ENCODE results near the gene STAP2.
A peak's percentile ranks its signal among the peaks of the same experiment; 100 is the strongest.

The STAP2 gene, protein sequence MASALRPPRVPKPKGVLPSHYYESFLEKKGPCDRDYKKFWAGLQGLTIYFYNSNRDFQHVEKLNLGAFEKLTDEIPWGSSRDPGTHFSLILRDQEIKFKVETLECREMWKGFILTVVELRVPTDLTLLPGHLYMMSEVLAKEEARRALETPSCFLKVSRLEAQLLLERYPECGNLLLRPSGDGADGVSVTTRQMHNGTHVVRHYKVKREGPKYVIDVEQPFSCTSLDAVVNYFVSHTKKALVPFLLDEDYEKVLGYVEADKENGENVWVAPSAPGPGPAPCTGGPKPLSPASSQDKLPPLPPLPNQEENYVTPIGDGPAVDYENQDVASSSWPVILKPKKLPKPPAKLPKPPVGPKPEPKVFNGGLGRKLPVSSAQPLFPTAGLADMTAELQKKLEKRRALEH

DNA sequence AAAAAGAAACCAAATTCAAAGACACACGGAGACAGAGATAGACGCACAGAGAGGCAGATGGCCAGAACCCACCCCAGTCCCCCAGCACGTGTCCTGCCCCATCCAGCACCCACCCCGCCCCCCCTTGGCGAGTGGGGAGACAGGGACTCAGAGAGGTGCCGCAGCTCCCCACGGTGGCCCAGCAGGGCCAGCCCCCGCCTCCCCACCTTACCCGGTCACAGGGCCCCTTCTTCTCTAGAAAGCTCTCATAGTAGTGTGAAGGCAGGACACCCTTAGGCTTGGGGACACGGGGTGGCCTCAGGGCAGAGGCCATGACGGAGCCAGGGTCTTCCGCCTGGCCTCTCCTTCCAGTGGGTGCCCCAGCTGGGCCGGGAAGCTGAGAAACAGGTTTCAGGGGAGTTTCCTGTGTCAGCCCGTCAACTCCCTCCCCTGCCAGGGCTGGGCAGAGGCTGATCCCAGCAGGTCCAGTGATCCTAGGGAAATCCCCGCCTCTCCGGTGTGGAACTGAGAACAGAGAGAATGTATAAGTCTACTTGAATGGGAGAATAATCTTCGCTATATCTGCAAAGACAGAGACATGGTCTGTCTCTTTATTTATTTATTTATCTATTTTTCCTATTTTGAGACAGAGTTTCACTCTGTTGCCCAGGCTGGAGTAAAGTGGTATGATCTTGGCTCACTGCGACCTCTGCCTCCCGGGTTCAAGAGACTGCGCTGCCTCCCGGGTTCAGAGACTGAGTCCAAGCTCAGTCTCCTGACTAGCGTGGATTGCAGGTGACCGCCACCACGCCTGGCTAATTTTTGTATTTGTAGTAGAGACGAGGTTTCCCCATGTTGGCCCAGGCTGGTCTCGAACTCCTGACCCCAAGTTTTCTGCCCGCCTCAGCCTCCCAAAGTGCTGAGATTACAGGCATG, at the start of gene STAP2:
Gene STAP2 (minus strand): TSS at position 387 of the 915 bp plus-strand sequence. CDS start 74 bp downstream, at position 313.
- peak; percentile 13 for DNase-seq

DNA sequence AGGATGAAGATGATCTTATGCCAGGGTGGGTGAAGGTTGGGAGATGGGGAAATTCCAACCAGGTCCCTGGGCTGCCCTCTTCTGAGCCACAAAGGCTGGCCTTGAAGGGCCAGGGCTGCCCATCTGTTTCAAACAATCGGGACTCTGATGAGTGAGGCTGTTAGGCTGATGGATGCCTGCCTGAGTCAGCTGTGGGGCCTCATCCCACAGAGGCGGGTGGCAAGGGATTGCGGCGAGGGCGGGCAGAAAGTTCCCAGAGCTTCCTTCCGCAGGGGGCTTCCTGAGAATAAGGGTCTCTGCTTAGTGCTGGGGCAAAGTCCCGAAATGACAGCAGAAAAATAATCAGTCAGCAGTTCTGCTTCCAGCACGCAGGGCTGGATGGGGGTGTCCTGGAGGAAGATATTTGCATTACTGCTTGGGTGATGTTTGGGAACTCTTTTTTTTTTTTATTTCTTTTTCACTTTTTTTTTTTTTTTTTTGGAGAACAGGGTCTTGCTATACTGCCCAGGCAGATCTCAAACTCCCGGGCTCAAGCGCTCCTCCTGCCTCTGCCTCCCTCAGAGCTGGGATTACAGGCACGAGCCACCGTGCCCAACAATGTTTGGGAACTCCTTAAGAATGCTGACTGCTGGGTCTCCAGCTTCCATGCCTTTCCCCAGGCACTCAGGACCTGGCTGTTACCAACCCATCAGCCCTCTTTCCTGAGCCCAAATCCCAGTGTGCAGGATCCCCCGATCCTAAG, 47.6 kb upstream of the STAP2 start:
- no peak for DNase-seq

DNA sequence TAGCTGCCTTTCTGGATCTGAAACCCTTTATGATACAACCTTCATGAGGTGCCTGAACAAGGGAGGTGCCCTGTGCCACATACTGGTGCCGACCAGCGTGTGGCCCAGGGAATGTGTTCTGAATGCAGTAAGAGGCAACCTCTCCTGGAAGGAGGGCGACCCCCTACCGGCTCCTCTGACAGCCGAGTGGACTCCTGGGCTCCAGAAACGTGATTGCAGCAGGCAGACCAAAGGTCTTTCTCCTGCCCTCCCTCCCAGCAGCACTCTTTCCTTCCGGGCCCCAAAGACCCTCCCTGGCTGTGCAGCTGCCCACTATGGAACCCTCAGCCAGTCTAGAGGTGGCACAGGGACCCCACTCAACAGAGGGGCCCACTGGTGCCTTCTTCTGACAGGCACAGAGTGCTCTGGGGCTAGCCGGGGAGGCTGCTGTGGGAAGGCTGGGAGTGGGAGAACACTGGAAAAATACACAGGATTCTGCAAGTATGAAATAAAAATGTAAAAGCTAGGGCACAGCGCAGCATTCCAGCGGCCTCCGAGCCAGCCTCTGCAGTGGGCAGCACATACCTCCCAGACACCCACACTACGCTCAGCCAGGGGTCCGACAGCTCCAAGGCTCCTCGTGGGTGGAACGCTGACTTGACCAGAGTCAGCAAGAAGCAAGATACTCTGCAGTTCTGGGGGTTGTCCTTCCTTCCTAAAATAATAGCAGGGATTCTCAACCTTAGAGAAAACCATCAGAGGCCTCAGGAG, 46.8 kb upstream of the STAP2 start:
- no peak for DNase-seq

DNA sequence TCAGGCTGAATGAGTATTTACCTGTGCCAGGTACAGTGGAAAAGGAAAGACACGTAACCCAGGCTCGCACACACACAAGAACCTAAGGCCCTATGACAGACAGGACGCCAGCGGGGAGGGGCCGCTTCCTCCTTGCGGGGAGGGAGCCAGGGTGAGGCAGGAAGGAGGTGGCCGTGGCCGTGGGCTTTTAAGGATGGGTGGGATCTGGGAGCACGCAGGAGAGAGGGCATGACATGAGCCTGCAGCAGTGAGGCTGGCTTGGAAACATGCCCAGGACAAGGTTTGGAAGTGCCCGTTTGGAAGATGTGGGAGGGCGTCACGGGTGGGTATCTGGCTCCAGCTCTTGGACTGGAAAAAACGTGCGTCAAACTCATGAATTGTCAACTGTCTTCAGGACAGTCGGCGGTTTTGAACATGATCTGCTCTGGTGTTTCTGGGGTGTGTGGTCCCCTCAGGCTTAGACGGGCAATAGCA, 41.7 kb upstream of the STAP2 start:
- peak; percentile 65 for DNase-seq

DNA sequence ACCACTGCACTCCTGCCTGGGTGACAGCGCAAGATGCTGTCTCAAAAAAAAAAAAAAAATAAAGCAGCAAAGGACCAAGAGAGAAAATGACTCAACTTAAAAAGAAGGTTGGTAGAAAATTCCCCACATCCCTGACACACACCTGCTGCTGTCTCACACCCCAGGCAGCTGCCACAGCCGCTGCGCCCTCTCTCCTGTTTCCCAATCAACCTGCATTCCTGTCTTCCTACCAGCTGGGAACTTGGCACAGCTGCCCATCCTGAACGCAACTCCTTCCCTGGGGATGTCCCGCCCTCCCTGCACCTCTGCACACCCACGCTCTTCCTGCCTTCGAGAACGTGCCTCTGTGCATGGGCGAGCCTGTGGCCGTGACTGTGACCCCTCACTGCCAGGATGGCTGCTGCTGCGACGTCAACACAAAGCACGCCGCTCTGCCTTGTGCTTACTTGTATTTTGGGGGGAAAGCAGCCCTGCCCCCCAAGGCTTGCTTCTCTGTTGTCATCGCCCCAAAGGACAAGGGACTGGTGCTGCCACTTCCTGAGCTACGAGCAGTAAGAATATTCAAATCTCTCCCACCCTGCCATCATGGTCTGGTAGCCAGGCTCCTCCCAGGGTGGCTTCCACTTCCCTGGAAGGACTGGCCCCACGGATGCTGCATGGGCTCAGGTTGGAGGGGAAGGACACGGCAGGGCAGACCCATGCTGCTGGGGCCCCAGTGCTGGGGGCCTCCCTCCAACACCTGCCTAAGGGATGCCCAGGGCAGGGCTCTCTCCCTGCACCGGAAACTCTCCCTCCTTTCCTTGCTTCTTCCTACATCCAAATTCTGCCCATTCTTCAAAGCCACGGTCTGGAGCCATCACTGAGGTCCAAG, 41.0 kb upstream of the STAP2 start:
- DNase-seq, result no peak

DNA sequence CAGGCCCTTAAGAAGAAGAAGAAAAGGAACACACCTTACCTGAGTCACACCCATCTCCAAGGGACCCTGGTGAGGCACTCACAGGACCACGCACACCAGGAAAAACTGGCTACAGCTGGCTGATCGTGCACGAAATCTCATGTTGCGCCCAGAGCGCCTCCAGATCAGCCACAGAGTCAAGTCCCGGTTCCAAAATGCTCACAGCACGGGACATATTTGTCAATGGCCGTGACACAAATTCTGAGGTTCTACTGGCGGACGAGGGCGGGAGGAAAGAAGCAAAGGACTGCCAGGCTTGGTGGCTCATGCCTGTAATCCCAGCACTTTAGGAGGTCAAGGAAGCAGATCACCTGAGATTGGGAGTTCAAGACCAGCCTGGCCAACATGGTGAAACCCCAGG, 40.3 kb upstream of the STAP2 start:
- no peak for DNase-seq

DNA sequence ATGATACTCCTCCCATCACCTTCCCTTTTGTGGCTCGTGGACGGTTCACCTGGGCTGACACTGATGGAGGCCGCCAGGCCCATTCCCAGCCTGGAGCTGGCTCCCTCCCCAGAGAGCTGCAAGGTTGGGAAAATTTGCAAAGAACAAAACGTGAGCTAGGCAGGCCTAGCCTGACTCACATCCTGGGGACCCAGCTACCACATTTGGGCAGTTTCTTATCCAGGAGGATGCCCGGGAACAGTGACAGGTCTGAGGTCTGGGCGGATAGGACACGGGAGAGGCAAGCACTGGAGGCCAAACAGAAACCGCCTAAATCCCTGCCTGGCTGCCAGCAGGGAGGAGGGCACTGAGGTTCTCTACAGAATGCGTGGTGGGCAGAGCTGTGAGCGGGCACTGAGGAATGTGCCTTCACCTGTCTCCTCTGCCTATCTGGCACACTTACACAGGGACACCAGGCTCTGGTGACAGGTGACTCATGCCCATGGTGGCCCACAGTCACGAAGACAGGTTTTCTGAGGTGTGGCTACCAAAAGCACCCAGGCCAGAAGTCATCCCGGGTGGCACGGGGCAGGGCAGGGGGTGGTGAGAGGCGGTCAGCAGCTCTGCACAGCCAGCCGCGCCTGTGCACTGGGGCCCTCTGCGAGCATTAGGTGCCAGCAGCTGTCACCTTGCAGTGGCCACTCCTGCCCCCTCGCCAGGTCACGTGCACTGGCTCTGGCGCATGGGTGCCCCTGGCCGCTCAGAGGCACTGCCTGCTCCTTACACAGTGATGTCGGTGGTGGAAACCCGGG, 38.6 kb upstream of the STAP2 start:
- no peak for DNase-seq

DNA sequence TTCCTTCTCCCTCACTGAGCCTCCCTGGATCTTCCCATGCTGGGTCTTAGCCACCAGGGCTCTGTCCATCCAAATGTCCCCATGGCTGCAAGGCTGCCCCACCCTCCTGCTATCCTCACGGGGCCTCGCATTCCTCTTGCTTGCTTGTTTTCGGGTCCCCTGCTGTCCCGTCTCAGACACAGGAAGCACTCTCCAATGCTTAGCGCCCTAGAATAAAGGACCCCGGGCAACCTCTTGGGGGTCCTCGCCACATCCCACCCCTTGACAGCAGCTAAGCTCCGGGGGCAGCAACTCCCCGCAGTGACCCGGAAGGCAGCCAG, 38.0 kb upstream of the STAP2 start:
- no peak for DNase-seq

DNA sequence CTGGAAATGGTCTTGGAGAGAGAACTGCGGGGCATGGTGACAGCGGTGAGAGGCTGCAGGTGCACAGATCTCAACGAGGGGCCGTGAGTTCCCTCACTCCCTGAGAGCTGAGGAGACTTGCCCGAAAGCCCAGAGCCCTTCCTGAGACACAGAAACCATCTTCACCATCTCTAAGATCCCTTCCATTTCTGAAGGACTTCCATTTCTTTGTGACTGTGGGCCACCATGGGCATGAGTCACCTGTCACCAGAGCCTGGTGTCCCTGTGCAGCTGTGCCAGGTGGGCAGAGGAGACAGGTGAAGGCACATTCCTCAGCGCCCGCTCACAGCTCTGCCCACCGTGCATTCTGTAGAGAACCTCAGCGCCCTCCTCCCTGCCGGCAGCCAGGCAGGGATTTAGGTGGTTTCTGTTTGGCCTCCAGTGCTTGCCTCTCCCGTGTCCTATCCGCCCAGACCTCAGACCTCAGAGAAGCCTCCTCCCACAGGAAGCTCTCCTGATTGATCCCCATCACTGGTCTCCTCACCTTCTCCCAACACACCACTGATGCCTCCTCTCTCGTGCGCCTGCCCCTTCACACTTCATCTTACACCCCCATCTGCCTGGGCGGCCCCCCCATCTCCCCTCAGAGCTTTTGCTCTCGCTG, 37.5 kb upstream of the STAP2 start:
- DNase-seq, result no peak

DNA sequence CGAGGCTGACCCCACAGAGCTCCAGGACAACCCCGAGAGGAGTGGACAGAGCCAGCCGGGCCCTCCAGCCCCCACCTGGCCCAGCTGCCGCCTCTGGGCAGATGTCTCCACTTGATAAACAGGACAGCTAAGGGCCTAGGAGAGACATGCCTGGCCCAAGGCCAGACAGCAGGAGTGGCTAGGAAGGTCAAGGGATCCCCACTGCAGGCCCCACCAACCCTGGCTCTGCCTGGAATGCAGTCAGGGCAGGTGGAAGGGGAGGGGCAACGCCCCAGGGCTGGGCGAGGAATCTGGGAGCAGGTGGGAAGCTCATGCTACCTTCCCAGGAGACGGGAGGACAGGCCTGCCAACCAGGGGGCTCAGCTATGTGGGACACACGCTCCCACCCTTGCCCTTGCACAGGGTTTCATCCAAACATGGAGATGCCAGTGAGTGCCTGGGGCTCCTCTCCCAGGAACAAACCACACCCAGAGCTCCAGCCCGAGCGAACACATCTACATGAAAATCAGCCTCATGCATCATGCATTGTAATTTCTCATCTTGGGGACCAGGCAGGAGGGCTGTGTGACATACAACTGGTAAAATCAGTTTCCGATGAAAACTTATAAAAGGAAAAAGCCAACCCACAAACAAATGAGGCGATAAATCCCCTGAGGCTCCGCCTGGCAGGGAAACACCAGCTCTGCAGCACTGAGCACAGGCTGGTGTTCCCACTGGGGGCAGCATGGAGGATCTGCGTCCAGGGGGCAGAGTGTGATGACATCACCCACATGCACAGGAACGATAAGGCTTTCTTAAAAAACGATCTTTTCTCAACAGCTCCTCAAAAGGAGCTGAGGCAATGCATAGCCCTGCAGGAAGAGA, 36.8 kb upstream of the STAP2 start:
- DNase-seq, result no peak

DNA sequence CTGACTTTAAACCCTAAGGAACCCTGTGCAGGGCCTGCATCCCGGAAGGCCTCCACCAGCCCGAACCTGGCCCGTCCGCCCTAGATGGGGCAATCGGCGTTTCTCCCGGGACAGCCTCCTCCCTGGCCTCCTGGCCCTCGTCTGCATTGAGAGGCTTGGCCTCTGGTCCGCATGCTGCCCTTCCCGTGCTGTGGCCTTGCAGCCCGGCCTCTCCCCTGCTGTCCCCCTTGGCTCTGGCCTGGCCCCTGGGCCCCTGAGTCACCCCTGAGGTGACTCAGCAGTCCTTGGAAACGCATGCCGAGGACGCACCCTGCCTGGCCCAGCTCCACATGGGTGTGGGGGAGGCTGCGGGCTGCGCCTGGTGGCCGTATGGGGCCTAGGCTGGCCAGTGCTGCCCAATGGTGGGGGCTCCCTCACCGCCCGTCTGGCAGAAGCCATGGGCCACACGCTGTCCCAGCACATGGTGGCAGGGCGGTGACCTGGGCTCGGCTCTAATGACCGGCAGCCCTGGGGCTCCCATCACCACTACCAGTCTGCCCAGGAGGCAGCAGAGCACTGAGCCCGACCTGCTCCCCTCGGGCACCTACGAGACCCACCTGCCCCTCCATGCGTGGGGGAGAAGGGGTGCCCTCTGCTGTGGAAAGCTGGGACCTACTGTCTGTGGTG, 36.0 kb upstream of the STAP2 start:
- DNase-seq, result no peak

DNA sequence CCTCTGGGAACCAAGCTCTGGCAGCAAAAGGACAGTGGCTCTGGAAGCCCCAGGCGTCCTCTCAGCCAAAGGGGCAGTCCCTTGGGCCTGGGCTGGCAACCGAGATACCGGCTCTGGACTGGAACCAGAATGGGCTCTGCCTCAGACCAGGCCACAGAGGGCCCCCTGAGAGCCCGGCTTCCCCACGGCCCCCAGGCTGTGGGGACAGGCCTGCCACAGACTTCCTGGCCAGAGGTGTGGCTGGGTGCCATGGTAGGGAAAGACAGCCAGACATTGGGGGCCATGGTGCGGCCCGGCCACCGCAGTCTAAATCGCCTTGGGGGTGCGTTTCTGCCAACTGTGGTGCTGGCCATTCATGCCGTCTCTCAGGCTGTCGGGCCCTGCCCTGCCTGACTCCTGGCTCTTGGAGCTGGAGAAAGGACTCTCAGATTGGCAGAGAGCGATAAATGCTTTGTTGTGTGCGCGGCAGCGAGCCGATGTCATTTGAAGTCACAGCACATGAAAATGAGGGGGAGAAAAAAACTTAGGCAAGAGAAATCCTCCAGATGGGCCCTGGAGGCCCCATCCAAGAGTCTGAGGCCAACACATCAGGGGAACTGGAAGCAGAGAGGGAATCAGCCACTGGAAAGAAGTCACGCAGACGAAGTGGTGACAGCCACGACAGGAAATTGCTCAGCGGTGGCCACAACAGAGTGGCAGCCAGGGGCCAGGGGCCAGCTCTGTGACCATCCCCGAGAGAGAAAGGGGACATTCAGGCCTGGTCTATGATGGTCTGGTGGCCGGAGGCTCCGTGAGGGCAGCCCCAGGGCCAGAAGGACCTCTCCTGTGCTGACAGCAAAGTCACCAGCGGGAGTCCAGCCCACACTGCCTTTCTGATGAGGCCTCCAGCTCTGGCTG, 35.2 kb upstream of the STAP2 start:
- DNase-seq, result no peak

DNA sequence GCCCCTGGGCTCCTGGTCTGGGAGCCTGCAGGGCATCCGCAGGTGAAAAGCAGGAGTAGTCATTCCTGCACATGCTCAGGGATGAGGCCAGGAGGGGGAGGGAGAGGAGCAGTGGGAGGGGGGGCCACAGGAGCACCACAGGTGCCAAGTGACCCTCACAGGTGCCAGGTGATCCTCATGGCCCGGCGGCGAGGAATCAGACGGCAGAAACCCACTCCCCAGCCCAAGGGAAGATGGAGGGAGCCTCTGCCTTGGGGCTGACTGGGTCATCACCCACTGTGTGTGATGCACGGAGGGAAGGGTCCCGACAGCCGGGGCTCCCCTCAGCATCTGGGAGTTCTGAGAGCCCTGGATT, 34.4 kb upstream of the STAP2 start:
- no peak for DNase-seq

DNA sequence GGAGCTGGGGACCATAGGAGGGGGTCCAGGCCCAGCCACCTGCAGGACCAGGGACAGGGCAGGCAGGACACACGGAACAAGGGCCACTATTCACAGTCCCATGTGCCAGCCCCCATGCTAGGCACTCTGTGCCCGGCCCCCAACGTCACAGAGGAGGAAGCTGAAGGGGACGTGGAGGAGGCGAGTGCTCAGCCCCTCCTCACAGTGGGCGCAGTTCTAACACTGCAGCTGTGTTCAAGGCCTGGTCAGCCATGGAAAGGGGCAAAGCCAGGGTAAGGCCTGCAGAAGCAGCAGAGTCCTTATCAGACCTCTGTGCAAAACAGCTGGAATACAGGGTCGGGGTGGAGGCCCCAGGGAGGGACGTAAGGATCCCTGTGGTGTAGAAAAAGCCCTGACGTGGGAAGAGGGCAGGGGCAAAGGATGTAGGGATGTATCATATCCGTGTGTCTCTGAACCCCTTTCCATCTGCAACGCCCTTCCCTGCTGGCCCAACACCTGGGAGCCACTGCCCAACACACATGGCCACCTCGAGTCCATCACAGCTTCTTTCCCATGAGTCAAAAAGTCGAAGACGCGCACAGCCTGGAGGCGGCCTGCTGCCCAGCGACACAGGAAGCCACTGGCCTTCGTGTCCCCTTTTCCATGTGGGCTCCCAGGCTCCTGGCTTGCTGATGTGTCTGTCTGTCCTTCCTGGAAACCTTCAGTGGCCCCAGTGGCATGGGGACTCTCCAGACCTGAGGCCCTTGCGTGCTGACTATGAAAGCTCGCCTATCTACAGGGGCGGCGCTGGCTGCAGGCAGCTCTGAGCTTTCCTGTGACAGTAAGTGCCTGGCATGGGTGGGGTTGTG, 33.8 kb upstream of the STAP2 start:
- DNase-seq, result no peak

DNA sequence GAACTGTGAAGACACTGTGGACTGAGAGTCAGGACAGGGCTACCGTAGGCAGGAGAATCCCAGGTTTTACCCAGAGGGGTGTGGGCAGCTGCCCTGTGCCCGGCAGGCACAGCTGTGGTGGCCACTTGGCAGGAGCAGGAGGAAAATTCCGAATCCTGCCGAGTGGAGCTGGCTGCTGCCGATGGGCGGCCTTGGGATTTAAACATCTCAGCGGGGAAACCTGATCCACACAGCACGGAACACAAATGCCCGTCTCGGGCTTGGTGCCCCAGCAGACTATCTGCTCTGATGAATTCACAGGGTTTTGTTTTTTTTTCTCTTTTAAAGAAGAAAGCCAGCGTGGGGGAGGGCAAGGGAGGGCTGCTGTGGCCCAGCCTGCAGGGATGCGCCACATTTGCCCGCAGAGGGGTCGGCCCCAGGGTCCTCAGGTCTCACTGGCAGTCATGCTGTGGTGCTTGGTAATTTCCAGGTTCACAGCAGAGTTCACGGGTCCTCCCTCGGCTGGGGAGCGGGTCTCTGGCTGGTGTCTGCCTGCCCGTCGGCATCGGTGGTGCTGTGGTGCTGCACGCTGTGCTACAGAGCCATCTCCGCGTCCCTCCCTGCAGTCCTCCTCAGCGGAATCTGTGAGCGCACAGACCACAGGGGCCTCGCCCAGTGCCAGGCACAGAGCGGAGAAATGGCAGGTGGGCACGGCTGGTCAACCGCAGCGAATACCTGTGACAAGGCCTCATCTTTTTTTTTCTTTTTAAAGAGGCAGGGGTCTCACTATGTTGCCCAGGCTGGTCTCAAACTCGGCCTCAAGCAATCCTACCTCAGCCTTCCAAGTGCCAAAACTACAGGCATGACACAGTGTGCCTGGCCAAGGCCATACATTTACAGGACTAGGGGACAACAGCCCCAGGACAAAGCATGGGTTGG, 32.9 kb upstream of the STAP2 start:
- no peak for DNase-seq
